K562 (cell line): ENCODE data around the gene MT1M. TPM values are rescaled to one million over a fixed set of nuclear protein-coding genes. Genes with fewer than 3 reads are reported as not detected.

ENCODE experiments used
- AFF1 ChIP-seq, 2 experiments: fragments of 450-650 bp; IDR thresholded peaks; 2 replicates each; pipeline ENCODE4 v1.6.1; 2018; ENCODE audit warnings: mild to moderate bottlenecking in 2 of 2, low read depth in 1 of 2; ENCODE audit not compliant: partially characterized antibody in 2 of 2
- FIP1L1 ChIP-seq: fragments of 200-400 bp; formaldehyde crosslinking; IDR thresholded peaks from 2 replicates; pipeline ENCODE4 v1.6.1; 2018; ENCODE audit warnings: mild to moderate bottlenecking, low read depth, low read length; ENCODE audit not compliant: poor library complexity, severe bottlenecking
- FOSL1 ChIP-seq: fragments of 200-800 bp; sonication (Bioruptor generic); conservative IDR thresholded peaks from 2 replicates; pipeline ENCODE4 v1.6.1; 2016; ENCODE audit warnings: missing genetic modification characterization, missing compliant biosample characterization
- NR2C1 ChIP-seq, 2 experiments: fragments of 450-650 bp; IDR thresholded peaks; 2 replicates each; pipeline ENCODE4 v1.6.1; 2017; ENCODE audit warnings: mild to moderate bottlenecking in 2 of 2, antibody characterized with exemption in 1 of 2, inconsistent platforms in 1 of 2, missing compliant biosample characterization in 1 of 2, missing genetic modification characterization in 1 of 2
- TBP ChIP-seq: optimal IDR thresholded peaks from 2 replicates; pipeline ENCODE3; 2011; ENCODE audit warnings: low read depth, low read length, improper control_type of control experiment
- ZBTB8A ChIP-seq: fragments of 450-650 bp; IDR thresholded peaks from 2 replicates; pipeline ENCODE4 v1.6.1; 2018; ENCODE audit warnings: mild to moderate bottlenecking, moderate library complexity; ENCODE audit not compliant: partially characterized antibody
- ZNF124 ChIP-seq: sonication (generic); formaldehyde crosslinking; IDR thresholded peaks from 2 replicates; pipeline ENCODE4 v1.8.1; 2022; ENCODE audit warnings: missing genetic modification reagents
- ZNF511 ChIP-seq: sonication (generic); formaldehyde crosslinking; IDR thresholded peaks from 2 replicates; pipeline ENCODE4 v1.8.0; 2022; ENCODE audit warnings: mild to moderate bottlenecking, missing genetic modification reagents
- ZNF76 ChIP-seq: fragments of 250-450 bp; sonication (Bioruptor Pico); IDR thresholded peaks from 2 replicates; pipeline ENCODE4 v1.4.0; 2020; ENCODE audit warnings: mild to moderate bottlenecking, moderate library complexity, borderline replicate concordance
- ZSCAN29 ChIP-seq: fragments of 450-650 bp; IDR thresholded peaks from 2 replicates; pipeline ENCODE4 v1.6.1; 2017
- polyA plus RNA-seq, 8 experiments: library from polyadenylated mRNA; depleted of rRNA in 4 of 8; stranded (reverse) in 5 of 8; unstranded in 3 of 8; fragments of >200 nt; fragmentation: Nextera tagmentation in 2 of 8; fragmentation: Illumina TruSeq in 1 of 8; extraction: Ambion mirVana in 2 of 8; extraction: Trizol in 1 of 8; gene quantifications; 2 replicates each; pipeline versions ENCODE4 v1.2.1 to v1.2.3, GENCODE V29; 2011 to 2014; ENCODE audit warnings: inconsistent platforms in 1 of 8, missing spikeins in 1 of 8
- total RNA-seq, 7 experiments: library from RNA; depleted of rRNA in 6 of 7; stranded (reverse); fragments of >200 nt in 6 of 7; fragmentation: Illumina TruSeq in 2 of 7; extraction: Trizol in 2 of 7; gene quantifications; 2 replicates each; pipeline versions ENCODE4 v1.2.1 to v1.2.3, GENCODE V29; 2011 to 2021; ENCODE audit warnings: low replicate concordance in 1 of 7
- TF ChIP-seq, protein P1 (sequence below): sonication (generic); formaldehyde crosslinking; IDR thresholded peaks from 2 replicates; pipeline ENCODE4 v1.8.0; 2023; ENCODE audit warnings: mild to moderate bottlenecking, missing genetic modification reagents

Gene MT1M
- total and polyA plus RNA-seq, 9 of the 15 experiments (the other 6 are each of a cell fraction or from before 2014, with no cell fraction given), result not detected

DNA sequence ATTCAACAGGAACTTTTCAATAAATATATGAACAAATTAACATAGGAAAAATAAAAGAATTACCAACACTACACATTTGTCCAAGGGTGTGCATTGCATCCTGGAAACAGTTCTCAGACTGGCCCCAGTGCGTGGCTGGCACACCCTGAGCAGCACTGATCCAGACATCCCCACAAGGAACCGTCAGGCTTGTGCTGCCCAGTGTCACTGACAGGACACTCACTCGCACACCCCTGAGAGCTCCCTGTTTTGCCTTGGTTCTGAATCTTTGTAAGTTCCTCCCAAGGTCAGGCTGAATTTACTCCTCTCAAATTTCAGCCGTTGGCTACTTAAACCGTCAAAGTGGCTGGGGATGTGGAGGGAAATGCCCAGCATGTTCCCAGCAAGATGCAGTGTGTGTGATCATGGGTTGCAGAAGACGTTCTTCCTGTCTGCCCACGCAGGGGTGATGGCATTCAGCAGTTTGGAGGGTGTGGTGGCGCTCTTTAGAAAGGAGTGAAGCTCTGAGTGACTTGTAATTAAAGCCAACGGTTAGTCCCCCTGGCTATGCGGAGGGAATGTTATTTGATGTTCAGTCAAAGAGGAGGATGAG is 22.3 kb upstream of the MT1M start (continued):
- TF ChIP-seq AFF1 (IDR thresholded peaks at IDR 0.05; ENCODE audit: low read depth in 1 of 2, partially characterized antibody in 2 of 2) (no peak), ZBTB8A (no peak), FOSL1 (tag) (0 out of 2 replicates have a peak, but pooled peaks have one; percentile 14), ZNF76 (no peak), ZNF511 (no peak), TBP (no peak), ZNF124 (CRISPR knock-in tag) (no peak), NR2C1 (IDR thresholded peaks at IDR 0.05) (no peak), NR2C1 (tag; IDR thresholded peaks at IDR 0.05) (no peak), FIP1L1 (no peak), ZSCAN29 (no peak)
- TF ChIP-seq, protein P1, sequence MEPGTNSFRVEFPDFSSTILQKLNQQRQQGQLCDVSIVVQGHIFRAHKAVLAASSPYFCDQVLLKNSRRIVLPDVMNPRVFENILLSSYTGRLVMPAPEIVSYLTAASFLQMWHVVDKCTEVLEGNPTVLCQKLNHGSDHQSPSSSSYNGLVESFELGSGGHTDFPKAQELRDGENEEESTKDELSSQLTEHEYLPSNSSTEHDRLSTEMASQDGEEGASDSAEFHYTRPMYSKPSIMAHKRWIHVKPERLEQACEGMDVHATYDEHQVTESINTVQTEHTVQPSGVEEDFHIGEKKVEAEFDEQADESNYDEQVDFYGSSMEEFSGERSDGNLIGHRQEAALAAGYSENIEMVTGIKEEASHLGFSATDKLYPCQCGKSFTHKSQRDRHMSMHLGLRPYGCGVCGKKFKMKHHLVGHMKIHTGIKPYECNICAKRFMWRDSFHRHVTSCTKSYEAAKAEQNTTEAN (CRISPR knock-in tag), result no peak
